NB4 (cell line): ENCODE measurements around the gene NXPH4.

Experiments used
- TF ChIP-seq, protein P1 (sequence below): IDR thresholded peaks from 2 replicates; pipeline ENCODE4 v1.6.1; 2011; ENCODE audit warnings: low read depth, low read length
- TF ChIP-seq, protein P2 (sequence below): IDR thresholded peaks from one replicate; pipeline ENCODE4 v1.5.1; 2012; ENCODE audit warnings: low read depth, low read length

DNA sequence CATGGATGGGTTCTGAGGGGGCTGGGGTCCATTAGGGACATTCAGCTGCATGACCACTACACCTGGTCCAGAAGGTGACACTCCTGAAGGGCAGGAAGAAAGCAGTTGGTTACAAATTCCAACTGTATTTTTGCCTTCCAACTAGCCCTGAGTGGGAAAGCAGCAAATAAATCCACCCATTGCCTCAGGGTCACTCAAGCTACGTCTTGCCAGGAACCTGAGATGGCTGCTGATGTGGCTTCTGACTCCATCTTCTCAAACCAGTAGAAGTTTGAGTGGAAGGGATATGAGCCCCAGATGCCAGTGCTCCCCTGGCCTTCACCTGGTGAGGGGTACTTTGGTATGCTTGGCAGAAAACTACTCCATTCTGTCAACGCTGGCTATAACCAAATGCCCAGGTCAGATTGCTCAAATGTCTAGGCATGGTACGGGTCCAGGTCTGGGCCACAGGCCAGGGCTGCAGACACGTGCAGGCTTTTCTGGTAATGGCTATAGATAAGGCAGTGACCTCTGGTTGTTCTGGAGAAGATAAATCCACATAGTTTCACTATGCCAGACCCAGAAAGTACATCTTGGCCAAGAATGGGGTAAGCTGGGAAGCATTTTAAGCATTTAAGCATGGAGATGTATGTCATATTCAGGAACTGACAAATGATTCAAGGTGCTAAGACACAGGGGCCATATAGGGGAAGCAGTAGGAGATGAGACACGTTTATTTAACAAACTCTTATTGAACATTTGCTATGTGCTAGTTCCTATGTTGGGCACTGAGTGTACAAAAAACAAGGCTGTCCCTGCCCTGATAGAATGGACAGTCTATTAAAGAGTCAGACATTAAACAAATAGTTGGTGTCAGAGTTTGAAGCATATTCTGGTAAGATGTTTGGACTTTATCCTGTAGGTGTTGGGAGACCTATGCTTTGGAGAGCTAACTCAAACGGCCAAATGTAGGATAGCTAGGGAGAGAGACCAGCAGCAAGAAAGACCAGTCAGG, 42.7 kb downstream of the NXPH4 start:
- TF ChIP-seq, protein P1, sequence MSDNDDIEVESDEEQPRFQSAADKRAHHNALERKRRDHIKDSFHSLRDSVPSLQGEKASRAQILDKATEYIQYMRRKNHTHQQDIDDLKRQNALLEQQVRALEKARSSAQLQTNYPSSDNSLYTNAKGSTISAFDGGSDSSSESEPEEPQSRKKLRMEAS: no peak
- TF ChIP-seq, protein P2, sequence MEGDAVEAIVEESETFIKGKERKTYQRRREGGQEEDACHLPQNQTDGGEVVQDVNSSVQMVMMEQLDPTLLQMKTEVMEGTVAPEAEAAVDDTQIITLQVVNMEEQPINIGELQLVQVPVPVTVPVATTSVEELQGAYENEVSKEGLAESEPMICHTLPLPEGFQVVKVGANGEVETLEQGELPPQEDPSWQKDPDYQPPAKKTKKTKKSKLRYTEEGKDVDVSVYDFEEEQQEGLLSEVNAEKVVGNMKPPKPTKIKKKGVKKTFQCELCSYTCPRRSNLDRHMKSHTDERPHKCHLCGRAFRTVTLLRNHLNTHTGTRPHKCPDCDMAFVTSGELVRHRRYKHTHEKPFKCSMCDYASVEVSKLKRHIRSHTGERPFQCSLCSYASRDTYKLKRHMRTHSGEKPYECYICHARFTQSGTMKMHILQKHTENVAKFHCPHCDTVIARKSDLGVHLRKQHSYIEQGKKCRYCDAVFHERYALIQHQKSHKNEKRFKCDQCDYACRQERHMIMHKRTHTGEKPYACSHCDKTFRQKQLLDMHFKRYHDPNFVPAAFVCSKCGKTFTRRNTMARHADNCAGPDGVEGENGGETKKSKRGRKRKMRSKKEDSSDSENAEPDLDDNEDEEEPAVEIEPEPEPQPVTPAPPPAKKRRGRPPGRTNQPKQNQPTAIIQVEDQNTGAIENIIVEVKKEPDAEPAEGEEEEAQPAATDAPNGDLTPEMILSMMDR: no peak
